Liver (tissue), 9 donors: Measurements from ENCODE around the gene RBM6. TPM values are rescaled to one million over a fixed set of nuclear protein-coding genes. Genes with fewer than 3 reads are reported as not detected.
"Not testable (repeated sequence)": the region's sequence is repeated elsewhere in the genome, so short reads cannot be mapped to it uniquely, and the experiment has no call there.

Source experiments
- DNase-seq: peaks from one replicate; pipeline ENCODE4 v3.0.0-alpha.2; 2017; ENCODE audit warnings: low spot score
- H3K27ac ChIP-seq, 2 donors: one replicate each; pipeline ENCODE4 v1.7.0; 2013; ENCODE audit warnings: inconsistent platforms in 2 of 2, low read length in 2 of 2, control low read depth in 1 of 2, low read depth in 1 of 2, mild to moderate bottlenecking in 1 of 2
- H3K27me3 ChIP-seq, 4 donors: one replicate each; pipeline versions ENCODE4 v1.6.1 to v1.7.0; 2013; ENCODE audit warnings: low read length in 3 of 4, inconsistent platforms in 1 of 4, mild to moderate bottlenecking in 1 of 4, moderate library complexity in 1 of 4; ENCODE audit not compliant: control insufficient read depth in 4 of 4, insufficient read depth in 4 of 4
- H3K36me3 ChIP-seq, 4 donors: one replicate each; pipeline versions ENCODE4 v1.6.1 to v1.7.0; 2013; ENCODE audit warnings: low read length in 3 of 4, mild to moderate bottlenecking in 3 of 4, low read depth in 1 of 4, moderate library complexity in 1 of 4; ENCODE audit not compliant: control insufficient read depth in 4 of 4, insufficient read depth in 3 of 4
- H3K4me1 ChIP-seq, 4 donors: one replicate each; pipeline versions ENCODE4 v1.6.1 to v1.7.0; 2013; ENCODE audit warnings: low read length in 3 of 4, mild to moderate bottlenecking in 3 of 4, moderate library complexity in 1 of 4; ENCODE audit not compliant: control insufficient read depth in 4 of 4, insufficient read depth in 4 of 4
- H3K4me3 ChIP-seq, 3 donors: one replicate each; pipeline versions ENCODE4 v1.6.1 to v1.7.0; 2013; ENCODE audit warnings: low read length in 3 of 3, control low read depth in 1 of 3, low read depth in 1 of 3, mild to moderate bottlenecking in 1 of 3
- H3K9ac ChIP-seq, 2 donors: one replicate each; pipeline ENCODE4 v1.7.0; 2013; ENCODE audit warnings: low read length in 2 of 2, mild to moderate bottlenecking in 2 of 2, moderate library complexity in 2 of 2, control low read depth in 1 of 2, low read depth in 1 of 2
- H3K9me3 ChIP-seq, 4 donors: one replicate each; pipeline versions ENCODE4 v1.6.1 to v1.7.0; 2013; ENCODE audit warnings: low read length in 3 of 4; ENCODE audit not compliant: control insufficient read depth in 4 of 4
- EGR1 ChIP-seq, 2 donors: IDR thresholded peaks; 2 replicates each; pipeline ENCODE4 v1.6.1; 2016 to 2018; ENCODE audit warnings: antibody characterized with exemption in 2 of 2, low read depth in 2 of 2
- FOXA1 ChIP-seq: IDR thresholded peaks from 2 replicates; pipeline ENCODE4 v1.6.1; 2016; ENCODE audit warnings: antibody characterized with exemption
- GABPA ChIP-seq, 2 donors: IDR thresholded peaks in 1 of 2; conservative IDR thresholded peaks in 1 of 2; 2 replicates each; pipeline ENCODE4 v1.6.1; 2016; ENCODE audit warnings: antibody characterized with exemption in 2 of 2, mild to moderate bottlenecking in 1 of 2, moderate library complexity in 1 of 2
- HNF4G ChIP-seq: IDR thresholded peaks from 2 replicates; pipeline ENCODE4 v1.6.1; 2016; ENCODE audit warnings: antibody characterized with exemption
- JUND ChIP-seq, 2 donors: IDR thresholded peaks; 2 replicates each; pipeline ENCODE4 v1.6.1; 2016; ENCODE audit warnings: antibody characterized with exemption in 2 of 2
- RXRA ChIP-seq, 2 donors: IDR thresholded peaks; 2 replicates each; pipeline ENCODE4 v1.6.1; 2017 to 2018; ENCODE audit warnings: antibody characterized with exemption in 2 of 2, mild to moderate bottlenecking in 1 of 2
- SP1 ChIP-seq: IDR thresholded peaks from 2 replicates; pipeline ENCODE4 v1.6.1; 2018; ENCODE audit warnings: antibody characterized with exemption, mild to moderate bottlenecking
- TAF1 ChIP-seq: conservative IDR thresholded peaks from 2 replicates; pipeline ENCODE4 v1.6.1; 2016; ENCODE audit warnings: antibody characterized with exemption, mild to moderate bottlenecking
- YY1 ChIP-seq: IDR thresholded peaks from 2 replicates; pipeline ENCODE4 v1.6.1; 2016; ENCODE audit warnings: antibody characterized with exemption, mild to moderate bottlenecking
- WGBS: extraction: QIAGEN DNeasy Blood & Tissue Kit; methylation state at CpG from one replicate; pipeline ENCODE4 v1.1.7; 2013; 5-methylcytosine and 5-hydroxymethylcytosine counted together
- polyA plus RNA-seq, 2 donors: library from polyadenylated mRNA; stranded (reverse) in 1 of 2; unstranded in 1 of 2; fragments of 200-250 nt in 1 of 2; fragments of >200 nt in 1 of 2; fragmentation: Nextera tagmentation in 1 of 2; extraction: Ambion mirVana in 1 of 2; gene quantifications; one replicate each; pipeline versions ENCODE4 v1.2.1 to v1.2.3, GENCODE V29; 2013 to 2015
- total RNA-seq, 2 donors: library from RNA; depleted of rRNA; stranded (reverse); fragments of >200 nt; gene quantifications; one replicate each; pipeline ENCODE4 v1.2.3, GENCODE V29; 2014
- TF ChIP-seq, protein P1 (sequence below): IDR thresholded peaks from 2 replicates; pipeline ENCODE4 v1.6.1; 2016; ENCODE audit warnings: antibody characterized with exemption
- TF ChIP-seq, protein P2 (sequence below): IDR thresholded peaks from 2 replicates; pipeline ENCODE4 v1.6.1; 2016; ENCODE audit warnings: antibody characterized with exemption
- TF ChIP-seq, protein P3 (sequence below): fragments of 150-350 bp; IDR thresholded peaks from 2 replicates; pipeline ENCODE4 v1.5.1; 2017; ENCODE audit warnings: improper control_type of control experiment, low read depth, low read length; ENCODE audit not compliant: missing input control
- TF ChIP-seq, protein P4 (sequence below): IDR thresholded peaks from 2 replicates; pipeline ENCODE4 v1.6.1; 2016; ENCODE audit warnings: antibody characterized with exemption
- donor health status: healthy.
- donor health status: healthy.
- donor health status: healthy.
- donor health status: healthy.
- donor health status: healthy.

Gene RBM6
- total and polyA plus RNA-seq, 4 donors = 10.9 to 59.2 (median 37.5) TPM

DNA sequence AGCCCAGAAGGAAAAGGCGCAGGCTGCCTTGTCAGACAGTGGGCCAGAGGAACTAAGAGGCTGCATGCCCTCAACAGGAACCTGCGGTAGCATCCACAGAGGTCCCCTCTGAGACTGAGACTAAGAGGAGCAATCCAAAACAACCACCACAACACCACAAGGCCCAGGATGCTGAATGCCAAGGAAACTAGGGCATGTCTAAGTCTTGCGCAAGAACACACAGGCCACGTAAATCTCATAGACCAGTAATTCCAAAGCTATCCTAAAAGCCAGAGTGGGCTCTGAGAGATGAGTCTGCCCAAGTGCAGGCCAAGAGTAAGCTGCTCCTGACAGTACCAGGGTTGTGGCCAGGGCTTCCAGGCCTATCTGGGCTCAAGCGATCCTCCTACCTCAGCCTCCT lies 23.3 kb upstream of the RBM6 start (continued):
- no peak for TF ChIP-seq SP1
- no peak for TF ChIP-seq RXRA (IDR thresholded peaks at IDR 0.05)
- TF ChIP-seq, protein P1, sequence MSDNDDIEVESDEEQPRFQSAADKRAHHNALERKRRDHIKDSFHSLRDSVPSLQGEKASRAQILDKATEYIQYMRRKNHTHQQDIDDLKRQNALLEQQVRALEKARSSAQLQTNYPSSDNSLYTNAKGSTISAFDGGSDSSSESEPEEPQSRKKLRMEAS = no peak

DNA sequence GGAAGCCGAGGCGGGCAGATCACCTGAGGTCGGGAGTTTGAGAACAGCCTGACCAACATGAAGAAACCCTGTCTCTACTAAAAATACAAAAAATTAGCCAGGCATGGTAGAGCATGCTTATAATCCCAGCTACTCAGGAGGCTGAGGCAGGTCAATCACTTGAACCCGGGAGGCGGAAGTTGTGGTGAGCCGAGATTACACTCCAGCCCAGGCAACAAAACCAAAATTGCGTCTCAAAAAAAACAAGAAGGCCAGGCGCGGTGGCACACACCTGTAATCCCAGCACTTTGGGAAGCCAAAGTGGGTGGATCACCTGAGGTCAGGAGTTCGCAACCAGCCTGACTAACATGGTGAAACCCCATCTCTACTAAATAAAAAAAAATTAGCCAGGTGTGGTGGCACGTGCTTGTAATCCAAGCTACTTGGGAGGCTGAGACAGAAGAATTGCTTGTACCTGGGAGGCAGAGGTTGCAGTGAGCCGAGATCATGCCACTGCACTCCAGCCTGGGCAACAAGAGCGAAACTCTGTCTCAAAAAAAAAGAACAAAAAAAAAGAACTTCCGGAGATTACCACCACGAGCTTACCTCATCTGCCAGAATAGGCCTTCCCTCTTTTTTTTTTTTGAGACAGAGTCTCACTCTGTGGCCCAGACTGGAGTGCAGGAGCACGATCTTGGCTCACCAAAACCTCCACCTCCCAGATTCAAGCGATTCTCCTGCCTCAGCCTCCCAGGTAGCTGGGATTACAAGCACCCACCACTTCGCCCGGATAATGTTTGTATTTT lies 22.0 kb upstream of the RBM6 start:
- not testable (repeated sequence) for H3K9me3 ChIP-seq, DNase-seq, H3K9ac ChIP-seq, H3K27ac ChIP-seq, H3K36me3 ChIP-seq, H3K27me3 ChIP-seq, H3K4me1 ChIP-seq, H3K4me3 ChIP-seq
- WGBS = 93% methylated on average over 19 of the region's 19 CpGs

DNA sequence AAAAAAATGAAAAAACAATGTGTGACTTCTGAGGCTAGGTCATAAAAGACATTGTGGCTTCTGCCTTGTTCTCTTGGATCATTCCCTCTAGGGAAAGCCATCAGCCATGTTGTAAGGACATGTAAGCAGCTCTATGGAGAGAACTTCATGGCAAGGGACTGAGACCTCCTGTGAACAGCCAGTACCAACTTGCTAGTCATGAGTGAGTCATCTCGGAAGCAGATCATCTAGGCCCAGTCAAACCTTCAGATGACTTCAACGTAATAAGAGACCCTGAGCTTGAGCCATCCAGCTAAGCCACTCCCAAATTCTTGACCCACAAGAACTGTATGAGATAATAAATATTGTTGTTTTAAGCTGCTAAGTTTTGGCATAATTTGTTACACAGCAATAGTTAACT lies 15.3 kb upstream of the RBM6 start:
- Histone ChIP-seq H3K9ac (no peak overlapping the region), H3K9me3 (no peaks in the 10 kb centered on the region), H3K27me3 (no peaks in the 10 kb centered on the region), H3K36me3 (no peaks in the 10 kb centered on the region), H3K4me1 (peaks cover 0 to 8% (median 3%) of the 10 kb centered on the region in 4 donors), H3K27ac (no peak overlapping the region), H3K4me3 (no peak overlapping the region)
- TF ChIP-seq, protein P2, sequence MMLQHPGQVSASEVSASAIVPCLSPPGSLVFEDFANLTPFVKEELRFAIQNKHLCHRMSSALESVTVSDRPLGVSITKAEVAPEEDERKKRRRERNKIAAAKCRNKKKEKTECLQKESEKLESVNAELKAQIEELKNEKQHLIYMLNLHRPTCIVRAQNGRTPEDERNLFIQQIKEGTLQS = no peak
- TF ChIP-seq YY1 = no peak
- TF ChIP-seq, protein P3, sequence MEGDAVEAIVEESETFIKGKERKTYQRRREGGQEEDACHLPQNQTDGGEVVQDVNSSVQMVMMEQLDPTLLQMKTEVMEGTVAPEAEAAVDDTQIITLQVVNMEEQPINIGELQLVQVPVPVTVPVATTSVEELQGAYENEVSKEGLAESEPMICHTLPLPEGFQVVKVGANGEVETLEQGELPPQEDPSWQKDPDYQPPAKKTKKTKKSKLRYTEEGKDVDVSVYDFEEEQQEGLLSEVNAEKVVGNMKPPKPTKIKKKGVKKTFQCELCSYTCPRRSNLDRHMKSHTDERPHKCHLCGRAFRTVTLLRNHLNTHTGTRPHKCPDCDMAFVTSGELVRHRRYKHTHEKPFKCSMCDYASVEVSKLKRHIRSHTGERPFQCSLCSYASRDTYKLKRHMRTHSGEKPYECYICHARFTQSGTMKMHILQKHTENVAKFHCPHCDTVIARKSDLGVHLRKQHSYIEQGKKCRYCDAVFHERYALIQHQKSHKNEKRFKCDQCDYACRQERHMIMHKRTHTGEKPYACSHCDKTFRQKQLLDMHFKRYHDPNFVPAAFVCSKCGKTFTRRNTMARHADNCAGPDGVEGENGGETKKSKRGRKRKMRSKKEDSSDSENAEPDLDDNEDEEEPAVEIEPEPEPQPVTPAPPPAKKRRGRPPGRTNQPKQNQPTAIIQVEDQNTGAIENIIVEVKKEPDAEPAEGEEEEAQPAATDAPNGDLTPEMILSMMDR = no peak
- TF ChIP-seq SP1 = no peak
- no peak for TF ChIP-seq JUND (IDR thresholded peaks at IDR 0.05)
- no peak for TF ChIP-seq TAF1
- TF ChIP-seq, protein P1 = no peak
- no peak for TF ChIP-seq HNF4G
- TF ChIP-seq, protein P4, sequence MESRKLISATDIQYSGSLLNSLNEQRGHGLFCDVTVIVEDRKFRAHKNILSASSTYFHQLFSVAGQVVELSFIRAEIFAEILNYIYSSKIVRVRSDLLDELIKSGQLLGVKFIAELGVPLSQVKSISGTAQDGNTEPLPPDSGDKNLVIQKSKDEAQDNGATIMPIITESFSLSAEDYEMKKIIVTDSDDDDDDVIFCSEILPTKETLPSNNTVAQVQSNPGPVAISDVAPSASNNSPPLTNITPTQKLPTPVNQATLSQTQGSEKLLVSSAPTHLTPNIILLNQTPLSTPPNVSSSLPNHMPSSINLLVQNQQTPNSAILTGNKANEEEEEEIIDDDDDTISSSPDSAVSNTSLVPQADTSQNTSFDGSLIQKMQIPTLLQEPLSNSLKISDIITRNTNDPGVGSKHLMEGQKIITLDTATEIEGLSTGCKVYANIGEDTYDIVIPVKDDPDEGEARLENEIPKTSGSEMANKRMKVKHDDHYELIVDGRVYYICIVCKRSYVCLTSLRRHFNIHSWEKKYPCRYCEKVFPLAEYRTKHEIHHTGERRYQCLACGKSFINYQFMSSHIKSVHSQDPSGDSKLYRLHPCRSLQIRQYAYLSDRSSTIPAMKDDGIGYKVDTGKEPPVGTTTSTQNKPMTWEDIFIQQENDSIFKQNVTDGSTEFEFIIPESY = no peak
- 96% methylated on average over 2 of the region's 2 CpGs for WGBS
- DNase-seq = no peak

DNA sequence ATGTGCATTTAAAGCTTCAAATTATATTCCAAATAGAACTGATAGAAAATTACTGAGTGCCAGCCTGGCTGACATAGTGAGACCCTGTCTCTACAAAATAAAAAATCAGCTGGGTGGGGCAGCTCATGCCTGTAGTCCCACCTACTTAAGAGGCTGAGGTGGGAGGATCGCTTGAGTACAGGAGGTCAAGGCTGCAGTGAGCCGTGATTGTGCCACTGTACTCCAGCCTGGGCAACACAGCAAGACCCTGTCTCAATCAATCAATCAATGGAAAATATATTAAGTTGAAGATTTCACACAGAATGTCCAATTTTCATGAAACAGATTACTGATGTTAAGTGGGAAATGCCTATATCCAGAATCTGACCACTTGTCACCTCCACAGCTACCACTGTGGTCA lies 14.5 kb upstream of the RBM6 start:
- Histone ChIP-seq H3K27ac (no peak overlapping the region), H3K27me3 (no peaks in the 10 kb centered on the region), H3K36me3 (no peaks in the 10 kb centered on the region), H3K9ac (no peak overlapping the region), H3K4me1 (peaks cover 0 to 12% (median 3%) of the 10 kb centered on the region in 4 donors), H3K9me3 (no peaks in the 10 kb centered on the region), H3K4me3 (no peak overlapping the region)
- TF ChIP-seq RXRA (IDR thresholded peaks at IDR 0.05) (no peak), FOXA1 (no peak), EGR1 (IDR thresholded peaks at IDR 0.05; ENCODE audit: low read depth in 2 of 2) (no peak), SP1 (no peak), GABPA (IDR thresholded peaks at IDR 0.05 in 1 of 2, conservative IDR thresholded peaks at IDR 0.05 in 1 of 2) (no peak), JUND (IDR thresholded peaks at IDR 0.05) (no peak)
- TF ChIP-seq, protein P2 = no peak
- TF ChIP-seq, protein P3 = no peak
- 92% methylated on average over 2 of the region's 2 CpGs for WGBS
- no peak for DNase-seq
